22Rv1 (cell line): ENCODE results near the gene EDC4.

ENCODE experiments used
- H3K27ac ChIP-seq: fragments of 450-650 bp; 2 replicates; pipeline ENCODE4 v1.5.1; 2017
- ZFX ChIP-seq: fragments of 450-650 bp; IDR thresholded peaks from 2 replicates; pipeline ENCODE4 v1.6.1; 2017; ENCODE audit warnings: antibody characterized with exemption, borderline replicate concordance
- TF ChIP-seq, protein P1 (sequence below): fragments of 450-650 bp; IDR thresholded peaks from 2 replicates; pipeline ENCODE4 v1.5.1; 2017; ENCODE audit warnings: mild to moderate bottlenecking

EDC4 gene

DNA sequence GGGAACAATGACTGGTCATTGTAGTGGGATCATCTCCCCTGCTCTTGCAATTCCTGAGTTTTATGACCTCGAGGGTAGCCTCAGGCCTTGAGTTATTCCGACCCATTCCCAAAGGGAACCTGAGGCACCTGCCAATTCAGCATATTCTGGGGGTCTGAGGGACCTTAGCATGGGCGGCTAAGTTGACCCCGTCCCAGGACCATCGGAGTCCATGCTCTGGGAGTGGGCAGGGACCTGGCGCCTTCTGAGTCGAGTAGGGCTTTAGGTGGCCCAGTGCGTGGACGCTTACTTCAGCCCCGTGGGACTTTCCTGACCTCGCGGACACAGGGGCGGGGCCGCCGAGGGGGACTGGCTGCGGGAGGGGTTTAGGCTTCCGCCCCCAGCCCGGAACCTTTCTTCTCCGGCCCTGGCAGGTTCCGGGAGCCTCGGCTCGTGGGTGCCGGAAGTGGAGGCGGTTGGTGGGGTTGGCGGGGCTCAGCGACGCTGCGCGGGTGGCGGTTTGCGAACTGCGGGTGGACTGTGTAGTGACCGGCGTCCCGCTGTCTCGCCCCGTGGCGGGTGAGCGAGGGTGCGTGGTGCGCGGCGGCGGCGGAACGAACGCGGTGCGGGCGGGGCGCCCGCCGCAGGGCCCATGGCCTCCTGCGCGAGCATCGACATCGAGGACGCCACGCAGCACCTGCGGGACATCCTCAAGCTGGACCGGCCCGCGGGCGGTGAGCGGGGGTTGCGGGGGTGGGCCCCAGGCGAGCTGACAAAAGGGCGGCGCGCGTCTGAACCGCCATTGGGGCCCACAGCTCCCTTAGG, at the start of gene EDC4:
TSS of gene EDC4 (plus strand) at position 422 of the 804 bp plus-strand sequence. CDS start at position 632, 210 bp downstream.
- H3K27ac ChIP-seq: peak within 1 kb of the TSS; percentile 72
- TF ChIP-seq, protein P1, sequence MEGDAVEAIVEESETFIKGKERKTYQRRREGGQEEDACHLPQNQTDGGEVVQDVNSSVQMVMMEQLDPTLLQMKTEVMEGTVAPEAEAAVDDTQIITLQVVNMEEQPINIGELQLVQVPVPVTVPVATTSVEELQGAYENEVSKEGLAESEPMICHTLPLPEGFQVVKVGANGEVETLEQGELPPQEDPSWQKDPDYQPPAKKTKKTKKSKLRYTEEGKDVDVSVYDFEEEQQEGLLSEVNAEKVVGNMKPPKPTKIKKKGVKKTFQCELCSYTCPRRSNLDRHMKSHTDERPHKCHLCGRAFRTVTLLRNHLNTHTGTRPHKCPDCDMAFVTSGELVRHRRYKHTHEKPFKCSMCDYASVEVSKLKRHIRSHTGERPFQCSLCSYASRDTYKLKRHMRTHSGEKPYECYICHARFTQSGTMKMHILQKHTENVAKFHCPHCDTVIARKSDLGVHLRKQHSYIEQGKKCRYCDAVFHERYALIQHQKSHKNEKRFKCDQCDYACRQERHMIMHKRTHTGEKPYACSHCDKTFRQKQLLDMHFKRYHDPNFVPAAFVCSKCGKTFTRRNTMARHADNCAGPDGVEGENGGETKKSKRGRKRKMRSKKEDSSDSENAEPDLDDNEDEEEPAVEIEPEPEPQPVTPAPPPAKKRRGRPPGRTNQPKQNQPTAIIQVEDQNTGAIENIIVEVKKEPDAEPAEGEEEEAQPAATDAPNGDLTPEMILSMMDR: no peak
- no peak for TF ChIP-seq ZFX

- no peak overlapping the region for H3K27ac ChIP-seq
- TF ChIP-seq, protein P1: no peak
- no peak for TF ChIP-seq ZFX
These were observed 47.7 kb upstream of the EDC4 start for GRCh38 chr16:67825119-67825518.

- H3K27ac ChIP-seq: no peak overlapping the region
- TF ChIP-seq, protein P1: no peak
- no peak for TF ChIP-seq ZFX
These were observed 46.9 kb upstream of the EDC4 start for GRCh38 chr16:67825906-67826305.

GRCh38 chr16:67828651-67829050, 44.2 kb upstream of the EDC4 start:
- H3K27ac ChIP-seq: no peak overlapping the region
- no peak for TF ChIP-seq ZFX
- TF ChIP-seq, protein P1: no peak

- TF ChIP-seq ZFX: no peak
- TF ChIP-seq, protein P1: no peak
- H3K27ac ChIP-seq: peak overlapping the region; percentile 57
These were observed 39.8 kb upstream of the EDC4 start for GRCh38 chr16:67833030-67833414.

DNA sequence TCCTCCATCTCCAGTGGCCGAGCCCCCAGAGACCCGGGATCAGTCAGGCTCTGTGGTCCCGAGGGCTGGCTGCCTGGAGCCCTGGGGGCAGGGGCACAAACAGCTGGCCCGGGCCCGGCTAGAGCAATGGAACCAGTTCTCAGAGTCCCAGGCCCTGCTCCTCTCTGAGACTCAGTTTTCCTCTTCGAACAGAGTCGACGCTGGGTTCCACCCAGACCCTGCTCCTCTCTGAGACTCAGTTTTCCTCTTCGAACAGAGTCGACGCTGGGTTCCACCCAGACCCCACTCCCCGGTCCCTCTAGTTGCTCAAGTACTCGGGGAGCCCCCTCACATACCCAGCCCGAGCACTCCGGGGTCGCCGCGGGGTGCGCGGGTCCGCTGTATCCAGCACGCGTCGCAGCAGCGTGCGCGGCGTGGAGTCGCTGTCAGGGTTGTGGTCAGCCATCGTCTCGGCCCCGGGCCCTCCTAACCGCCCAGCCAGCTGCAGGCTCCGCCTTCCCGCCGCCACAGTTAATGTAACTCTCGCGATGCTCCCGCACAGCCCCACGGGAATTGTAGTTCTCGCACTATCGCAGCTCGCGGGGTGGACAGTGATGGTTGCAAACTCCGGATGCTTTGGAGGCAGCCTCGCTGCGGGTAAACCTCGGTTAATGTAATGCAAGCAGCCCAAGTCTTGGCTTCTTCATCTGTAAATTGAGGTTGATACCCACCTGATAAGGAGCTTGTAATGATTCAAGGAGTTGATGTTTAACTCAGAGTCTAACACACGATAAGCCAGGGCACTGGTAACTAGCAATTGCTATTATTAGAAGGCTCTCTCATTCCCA, 39.2 kb upstream of the EDC4 start:
- H3K27ac ChIP-seq: peak overlapping the region; percentile 57

More for the DNA sequence above, 39.2 kb upstream of the EDC4 start:
- TF ChIP-seq ZFX: no peak
- TF ChIP-seq, protein P1: no peak
